ENCODE results near the gene MYO1H.
A peak's percentile ranks its signal among the peaks of the same experiment; 100 is the strongest.

Gene MYO1H

DNA sequence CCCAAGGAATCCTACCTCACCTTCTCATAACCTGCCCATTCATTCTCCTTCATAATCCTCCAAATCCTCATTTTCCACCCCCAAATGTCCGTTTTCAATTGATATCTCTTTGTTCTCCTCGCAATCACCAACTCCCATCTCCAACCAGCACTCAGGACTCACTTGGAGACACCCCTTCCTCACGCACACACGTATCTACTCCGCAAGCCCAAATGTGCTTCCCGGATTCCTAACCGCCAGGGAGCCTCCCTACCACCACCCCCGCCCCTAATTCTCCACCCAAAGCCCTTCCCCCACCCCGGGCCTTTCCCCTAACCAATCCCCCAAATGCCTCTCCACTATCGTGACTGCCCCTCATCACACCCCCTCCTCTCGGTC, 129.1 kb downstream of the MYO1H start:
- no peak for DNase-seq

- DNase-seq, result peak; percentile 76
Measured at GRCh38 chr12:109477185-109477962, 129.7 kb downstream of the MYO1H start, which contains the start of the genes KCTD10 and UBE3B. Gene KCTD10 (minus strand): TSS chr12:109477300. CDS start chr12:109477262, 38 bp downstream. Gene UBE3B (plus strand): TSS chr12:109477634. CDS start chr12:109483552, 5,918 bp downstream.

GRCh38 chr12:109477963-109478315, 130.2 kb downstream of the MYO1H start:
- no peak for DNase-seq

DNA sequence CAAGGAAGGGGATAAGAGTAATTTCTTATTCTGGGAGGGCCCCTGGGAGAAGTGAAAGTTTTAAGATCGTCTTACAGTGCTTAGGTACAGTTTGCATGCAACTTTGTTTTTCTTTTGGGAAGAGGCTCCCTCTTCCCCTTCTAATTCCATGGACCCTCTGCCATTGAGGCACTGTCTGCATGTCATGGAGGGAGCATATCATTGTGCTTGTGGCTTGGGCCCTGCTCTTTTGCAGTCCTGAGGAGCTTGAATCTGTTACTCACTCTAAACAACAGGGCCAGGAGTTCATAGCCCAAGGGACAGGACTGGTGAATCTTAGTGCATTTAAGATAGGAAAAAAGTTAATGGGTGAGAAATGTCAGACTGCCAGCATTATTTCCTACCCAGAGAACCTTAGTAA, 132.1 kb downstream of the MYO1H start:
- no peak for DNase-seq

DNA sequence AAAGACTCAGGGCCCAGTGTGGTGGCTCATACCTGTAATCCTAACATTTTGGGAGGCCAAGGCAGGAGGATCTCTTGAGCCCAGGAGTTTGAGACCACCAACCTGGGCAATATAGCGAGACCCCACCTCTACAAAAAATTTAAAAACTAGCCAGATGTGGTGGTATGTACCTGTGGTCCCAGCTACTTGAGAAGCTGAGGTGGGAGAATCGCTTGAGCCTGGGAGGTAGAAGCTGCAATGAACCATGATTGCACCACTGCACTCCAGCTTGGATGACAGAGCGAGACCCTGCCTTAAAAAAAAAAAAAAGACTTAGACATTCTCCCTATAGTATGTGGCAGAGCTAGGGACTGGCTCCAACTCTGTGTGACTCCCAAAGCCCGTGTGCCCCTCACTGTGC, 132.7 kb downstream of the MYO1H start:
- DNase-seq, result no peak

DNA sequence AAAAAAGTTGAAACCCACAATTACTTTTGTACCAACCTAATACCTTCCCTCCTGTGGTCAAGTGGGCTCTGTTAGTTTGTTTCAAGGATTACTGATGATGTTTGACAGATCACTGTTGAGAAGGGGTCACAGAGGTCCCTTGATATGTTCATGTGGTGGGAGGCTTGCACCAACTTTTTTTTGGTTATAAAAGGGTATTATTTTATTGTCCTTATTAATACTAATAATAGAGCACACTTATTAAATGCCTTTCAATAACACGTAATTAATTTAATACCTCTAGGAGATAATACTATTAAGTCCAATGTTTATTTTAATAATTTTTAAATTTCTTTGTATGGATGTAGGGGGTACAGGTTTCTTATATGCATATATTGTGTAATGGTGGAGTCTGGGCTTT, 134.2 kb downstream of the MYO1H start:
- no peak for DNase-seq

DNA sequence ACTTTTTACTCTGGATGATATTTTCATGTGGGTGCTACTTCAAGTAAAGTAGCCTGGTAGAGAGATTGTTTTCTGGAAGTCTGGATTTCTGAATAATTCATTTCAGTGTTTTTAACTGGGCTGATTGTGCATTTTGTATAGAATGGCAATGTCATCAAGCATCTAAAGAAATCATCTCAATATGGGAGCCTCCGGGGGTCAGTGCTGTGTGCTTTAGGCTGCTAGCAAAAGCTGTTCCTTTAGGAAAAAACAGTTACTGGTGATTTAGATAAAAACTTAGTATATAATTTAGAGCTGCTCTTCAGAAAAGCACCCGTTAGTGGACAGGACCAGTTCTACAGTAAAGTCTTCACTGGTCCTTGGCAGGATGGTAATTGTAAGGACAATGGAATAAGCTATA, 134.8 kb downstream of the MYO1H start:
- no peak for DNase-seq

- no peak for DNase-seq
Measured at GRCh38 chr12:109482894-109483293, 135.2 kb downstream of the MYO1H start.

GRCh38 chr12:109483346-109483745, 135.6 kb downstream of the MYO1H start:
- no peak for DNase-seq

DNA sequence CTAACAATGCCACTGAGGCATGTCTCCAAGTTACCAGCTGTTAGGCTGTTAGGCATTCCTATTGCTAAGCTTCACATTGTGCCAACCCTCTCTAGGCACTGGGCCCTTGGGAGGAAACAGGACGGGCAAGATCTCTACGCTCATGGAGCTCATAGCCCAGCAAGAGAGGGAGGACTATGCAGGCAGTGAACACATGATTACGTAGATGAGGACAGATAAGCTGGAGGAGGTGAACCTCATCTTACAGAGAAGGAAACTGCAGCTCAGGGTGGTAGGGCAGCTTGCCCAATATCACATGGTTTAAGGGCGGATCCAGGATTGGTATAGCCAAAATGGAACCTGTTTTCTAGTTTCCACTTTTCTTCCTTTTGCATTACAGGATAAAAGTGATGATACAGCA, 137.5 kb downstream of the MYO1H start:
- no peak for DNase-seq

GRCh38 chr12:109487181-109488050, 139.7 kb downstream of the MYO1H start:
- no peak for DNase-seq

- DNase-seq, result no peak
Measured at GRCh38 chr12:109488051-109488665, 140.5 kb downstream of the MYO1H start.

DNA sequence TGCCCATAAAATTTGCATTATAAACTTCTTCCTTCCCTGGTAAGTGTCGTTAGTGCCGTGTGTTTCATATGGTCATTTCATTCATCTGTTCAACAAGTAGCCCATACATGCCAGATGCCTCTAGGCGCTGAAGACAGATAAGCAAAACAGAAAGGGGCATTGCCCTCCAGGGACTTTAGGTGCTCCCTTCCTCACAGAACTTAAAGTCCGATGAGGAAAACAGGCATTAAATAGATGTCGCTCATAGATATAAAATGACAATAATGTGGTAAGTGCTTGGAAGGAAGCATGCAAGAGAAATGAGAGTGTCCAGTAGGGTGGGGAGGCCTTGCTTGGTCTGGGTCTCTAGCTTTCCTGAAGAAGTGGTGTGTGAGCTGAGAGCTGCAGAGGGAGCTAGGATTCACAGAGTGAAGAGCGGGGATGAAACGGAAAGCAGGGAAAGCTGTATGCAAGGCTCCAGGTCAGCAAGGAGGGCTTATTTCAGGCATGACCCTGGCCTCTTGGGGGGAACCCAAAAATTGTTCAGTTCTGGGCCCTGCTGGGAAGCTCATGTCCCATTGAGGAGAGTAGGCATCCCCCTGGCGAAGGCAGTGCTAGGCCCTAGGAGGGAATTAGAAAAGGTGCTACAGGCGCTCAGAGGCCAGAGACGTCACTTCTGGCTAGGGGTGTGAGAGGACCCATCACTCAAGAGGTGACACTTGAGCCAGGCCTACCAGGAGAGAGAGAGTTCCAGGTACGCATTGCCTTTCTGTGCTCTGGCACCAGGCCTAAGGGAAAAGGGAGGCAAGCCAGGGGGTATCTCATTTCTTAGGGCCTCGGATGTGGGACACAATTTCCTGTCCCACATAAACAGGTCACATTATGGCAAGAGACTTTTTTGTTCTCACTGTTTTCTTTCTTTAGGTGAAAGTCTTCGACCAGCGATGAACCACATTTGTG, 141.6 kb downstream of the MYO1H start:
- DNase-seq, result no peak

GRCh38 chr12:109489955-109490565, 142.4 kb downstream of the MYO1H start:
- no peak for DNase-seq

DNA sequence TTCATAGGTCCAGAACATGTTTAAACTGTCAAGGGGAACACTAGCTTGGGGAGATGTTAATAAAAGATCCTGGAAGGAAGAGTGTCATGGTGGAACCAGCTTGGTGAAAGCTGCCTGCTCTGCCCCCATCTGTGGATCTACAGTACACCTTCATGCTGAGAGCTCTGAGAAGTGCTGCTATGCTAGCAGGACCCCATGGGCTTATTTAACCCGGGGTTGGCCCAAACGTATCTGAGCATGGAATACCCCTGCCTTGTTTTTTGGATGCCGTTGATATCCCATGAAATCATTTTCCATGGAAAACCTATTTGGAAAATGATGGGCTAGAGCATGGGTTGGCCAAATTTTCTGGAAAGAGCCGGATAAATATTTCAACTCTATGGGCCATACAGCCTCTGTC, 144.0 kb downstream of the MYO1H start:
- DNase-seq, result no peak

GRCh38 chr12:109492371-109492770, 144.7 kb downstream of the MYO1H start:
- DNase-seq, result no peak

- DNase-seq, result no peak
Measured at GRCh38 chr12:109493090-109493489, 145.4 kb downstream of the MYO1H start.

DNA sequence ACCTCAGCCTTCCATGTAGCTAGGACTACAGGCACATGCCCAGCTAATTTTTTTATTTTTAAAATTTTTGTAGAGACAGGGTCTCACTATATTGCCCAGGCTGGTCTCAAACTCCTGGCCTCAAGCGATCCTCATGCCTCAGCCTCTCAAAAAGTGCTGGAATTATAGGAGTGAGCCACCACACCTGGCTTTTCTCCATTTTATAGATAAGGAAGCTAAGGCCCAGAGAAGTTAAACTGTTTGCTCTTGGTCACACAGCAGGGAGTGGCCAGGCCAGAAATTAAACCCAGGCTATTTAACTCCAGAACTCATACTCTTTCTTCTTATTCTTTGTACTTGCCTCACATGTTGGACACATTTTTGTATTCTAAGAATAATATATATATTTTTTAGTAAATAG, 146.2 kb downstream of the MYO1H start:
- DNase-seq, result no peak

DNA sequence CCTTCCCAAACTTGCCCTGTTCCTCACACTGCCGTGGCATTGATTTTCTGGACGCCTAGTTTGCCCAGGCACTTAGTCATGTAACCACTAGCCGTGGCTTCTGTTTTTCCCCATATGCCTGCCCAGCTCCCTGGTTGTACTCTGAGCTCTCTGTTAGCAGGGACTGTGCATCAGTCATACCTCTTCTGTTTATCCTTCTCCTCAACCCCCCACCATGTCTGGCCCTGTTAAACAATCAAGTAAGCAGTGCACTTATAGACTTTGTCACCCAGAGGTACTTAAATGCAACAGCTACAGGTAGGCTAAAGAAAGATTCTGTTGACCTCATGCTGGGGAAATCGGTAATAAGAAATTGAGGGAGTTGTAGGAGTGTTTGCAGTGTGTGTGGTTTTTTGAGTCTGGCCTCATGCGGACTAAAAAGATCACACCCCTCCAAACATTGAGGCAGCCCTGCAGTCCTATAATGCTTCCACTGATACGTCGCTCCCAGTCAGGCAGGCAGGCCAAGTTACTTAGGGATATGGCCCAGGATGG, 146.7 kb downstream of the MYO1H start:
- no peak for DNase-seq

- no peak for DNase-seq
Measured at GRCh38 chr12:109495012-109495411, 147.3 kb downstream of the MYO1H start.

- no peak for DNase-seq
Measured at GRCh38 chr12:109496306-109496705, 148.6 kb downstream of the MYO1H start.

GRCh38 chr12:109497675-109498074, 150.0 kb downstream of the MYO1H start:
- DNase-seq, result no peak

Data from GDM1 (cell line).